ENCODE data around the gene OTUB1. TPM values are rescaled to one million over a fixed set of nuclear protein-coding genes. Genes with fewer than 3 reads are reported as not detected.
A peak's percentile ranks its signal among the peaks of the same experiment; 100 is the strongest.

The OTUB1 gene
- total RNA-seq, 1 donor from 2014 or later = 107 TPM

DNA sequence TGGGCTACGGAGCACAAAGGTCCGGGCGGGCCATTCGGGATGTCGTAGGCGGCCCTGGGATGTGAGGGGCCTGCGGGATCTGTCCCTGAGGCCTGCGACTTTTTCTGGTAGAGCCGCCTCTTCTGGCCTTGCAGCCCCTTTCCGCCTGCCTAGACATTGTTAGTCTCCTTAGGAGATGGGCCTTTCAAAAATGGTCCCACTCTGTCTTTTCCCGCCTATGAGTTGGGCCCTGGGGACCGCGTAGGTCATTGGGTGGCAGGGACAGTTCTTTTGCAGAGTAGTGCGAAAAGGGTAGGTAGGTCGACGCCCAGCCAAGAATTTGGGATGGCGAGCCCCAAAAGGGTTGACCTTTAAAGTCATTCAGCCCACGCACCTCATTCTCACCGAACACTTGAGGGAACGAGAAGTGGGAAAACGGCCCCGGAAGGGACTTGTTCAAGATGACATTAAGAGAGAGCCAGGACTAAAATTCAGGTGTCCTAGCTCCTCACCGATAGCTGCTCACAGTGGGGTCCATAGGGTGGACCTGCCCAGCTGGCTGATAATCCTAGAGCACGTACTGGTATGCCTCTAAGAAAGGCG is 785 bp downstream of the OTUB1 start:
- H3K4me3 Mint-ChIP-seq (ENCODE audit: low read depth) = peak overlapping the region; percentile 76
- H3K27me3 Mint-ChIP-seq (ENCODE audit: low read depth) = no peaks in the 10 kb centered on the region
- H3K36me3 Mint-ChIP-seq (ENCODE audit: low read depth) = peaks cover 46% of the 10 kb centered on the region
- intact Hi-C loops (cut with micrococcal nuclease) = loop anchor here (1.0 kb wide), 2 partner anchors 13 to 26 kb away; partner anchors contain the start of gene COX8A
- H3K27ac Mint-ChIP-seq = peak overlapping the region; percentile 33
- no peak for DNase-seq (ENCODE audit: low spot score)
- H3K4me1 Mint-ChIP-seq (ENCODE audit: low read depth) = peaks cover 18% of the 10 kb centered on the region
- H3K9me3 Mint-ChIP-seq = no peaks in the 10 kb centered on the region

DNA sequence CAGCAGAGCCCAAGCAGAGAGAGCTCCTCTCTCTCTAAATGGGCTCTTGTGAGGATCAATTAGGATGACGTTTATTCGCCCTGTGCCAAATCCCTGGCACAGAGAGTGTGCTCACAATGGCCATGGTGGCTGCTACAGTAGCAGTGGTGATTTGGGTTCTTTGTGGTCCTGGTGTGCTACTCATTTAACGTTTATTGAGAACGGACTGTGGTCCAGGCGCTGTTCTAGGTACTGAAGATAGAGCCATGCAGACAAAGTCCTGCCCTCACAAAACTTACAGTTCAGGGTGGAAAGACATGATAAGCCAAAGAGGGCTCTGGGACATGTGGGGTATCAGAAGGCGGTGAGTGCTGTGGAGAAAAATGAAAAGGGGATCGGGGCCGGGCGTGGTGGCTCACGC is 5.3 kb downstream of the OTUB1 start:
- no peak overlapping the region for H3K4me3 Mint-ChIP-seq (ENCODE audit: low read depth)
- no peak for DNase-seq (ENCODE audit: low spot score)
- H3K36me3 Mint-ChIP-seq (ENCODE audit: low read depth) = peaks cover 67% of the 10 kb centered on the region
- H3K27me3 Mint-ChIP-seq (ENCODE audit: low read depth) = no peaks in the 10 kb centered on the region
- no peak overlapping the region for H3K27ac Mint-ChIP-seq
- H3K9me3 Mint-ChIP-seq = no peaks in the 10 kb centered on the region
- intact Hi-C loops (cut with micrococcal nuclease) = no loop called here
- peaks cover 12% of the 10 kb centered on the region for H3K4me1 Mint-ChIP-seq (ENCODE audit: low read depth)

DNA sequence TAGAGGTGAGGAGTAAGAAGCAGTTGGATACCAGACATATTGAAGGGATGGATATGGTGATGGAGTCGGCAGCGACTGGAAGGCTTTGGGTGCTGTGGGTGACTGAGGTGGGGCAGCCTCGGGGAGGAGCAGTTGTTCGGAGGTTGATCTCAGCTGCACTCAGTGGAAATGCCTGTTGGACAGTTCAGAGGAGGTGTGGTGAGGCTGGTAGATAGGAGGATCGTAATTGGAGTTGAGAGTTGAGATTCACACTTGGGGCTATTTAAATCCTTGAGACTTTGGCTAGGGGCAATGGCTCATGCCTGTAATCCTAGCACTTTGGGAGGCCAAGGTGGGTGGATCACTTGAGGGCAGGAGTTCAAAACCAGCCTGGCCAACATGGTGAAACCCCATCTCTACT is 6.9 kb downstream of the OTUB1 start:
- Mint-ChIP-seq H3K9me3 (no peaks in the 10 kb centered on the region), H3K36me3 (ENCODE audit: low read depth) (peaks cover 71% of the 10 kb centered on the region), H3K4me3 (ENCODE audit: low read depth) (no peak overlapping the region), H3K4me1 (ENCODE audit: low read depth) (peaks cover 6% of the 10 kb centered on the region), H3K27me3 (ENCODE audit: low read depth) (no peaks in the 10 kb centered on the region), H3K27ac (no peak overlapping the region)
- no peak for DNase-seq (ENCODE audit: low spot score)
- intact Hi-C loops (cut with micrococcal nuclease) = no loop called here

- Mint-ChIP-seq H3K9me3 (no peaks in the 10 kb centered on the region), H3K36me3 (ENCODE audit: low read depth) (peaks cover 67% of the 10 kb centered on the region), H3K27ac (no peak overlapping the region), H3K27me3 (ENCODE audit: low read depth) (no peaks in the 10 kb centered on the region), H3K4me3 (ENCODE audit: low read depth) (no peak overlapping the region), H3K4me1 (ENCODE audit: low read depth) (peaks cover 3% of the 10 kb centered on the region)
- intact Hi-C loops (cut with micrococcal nuclease) = no loop called here
- no peak for DNase-seq (ENCODE audit: low spot score)
Measured at GRCh38 chr11:63993993-63994392, 7.8 kb downstream of the OTUB1 start.

DNA sequence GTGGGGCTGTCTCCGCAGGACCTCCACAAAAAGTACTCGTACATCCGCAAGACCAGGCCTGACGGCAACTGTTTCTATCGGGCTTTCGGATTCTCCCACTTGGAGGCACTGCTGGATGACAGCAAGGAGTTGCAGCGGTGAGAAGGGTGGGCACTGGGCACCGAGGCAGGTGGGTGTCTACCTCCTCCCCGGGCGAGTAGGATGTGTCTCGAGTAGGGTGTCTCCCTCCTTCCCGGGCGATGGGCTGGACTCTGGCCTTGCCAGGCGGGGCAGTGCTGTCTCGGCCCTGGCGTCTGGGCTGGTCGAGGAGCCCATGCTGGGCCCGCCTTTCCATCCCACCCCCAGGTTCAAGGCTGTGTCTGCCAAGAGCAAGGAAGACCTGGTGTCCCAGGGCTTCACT is 10.3 kb downstream of the OTUB1 start:
- Mint-ChIP-seq H3K27ac (no peak overlapping the region), H3K9me3 (no peaks in the 10 kb centered on the region), H3K4me3 (ENCODE audit: low read depth) (no peak overlapping the region), H3K27me3 (ENCODE audit: low read depth) (peaks cover 2% of the 10 kb centered on the region), H3K4me1 (ENCODE audit: low read depth) (peaks cover 5% of the 10 kb centered on the region), H3K36me3 (ENCODE audit: low read depth) (peaks cover 47% of the 10 kb centered on the region)
- intact Hi-C loops (cut with micrococcal nuclease) = no loop called here
- no peak for DNase-seq (ENCODE audit: low spot score)

DNA sequence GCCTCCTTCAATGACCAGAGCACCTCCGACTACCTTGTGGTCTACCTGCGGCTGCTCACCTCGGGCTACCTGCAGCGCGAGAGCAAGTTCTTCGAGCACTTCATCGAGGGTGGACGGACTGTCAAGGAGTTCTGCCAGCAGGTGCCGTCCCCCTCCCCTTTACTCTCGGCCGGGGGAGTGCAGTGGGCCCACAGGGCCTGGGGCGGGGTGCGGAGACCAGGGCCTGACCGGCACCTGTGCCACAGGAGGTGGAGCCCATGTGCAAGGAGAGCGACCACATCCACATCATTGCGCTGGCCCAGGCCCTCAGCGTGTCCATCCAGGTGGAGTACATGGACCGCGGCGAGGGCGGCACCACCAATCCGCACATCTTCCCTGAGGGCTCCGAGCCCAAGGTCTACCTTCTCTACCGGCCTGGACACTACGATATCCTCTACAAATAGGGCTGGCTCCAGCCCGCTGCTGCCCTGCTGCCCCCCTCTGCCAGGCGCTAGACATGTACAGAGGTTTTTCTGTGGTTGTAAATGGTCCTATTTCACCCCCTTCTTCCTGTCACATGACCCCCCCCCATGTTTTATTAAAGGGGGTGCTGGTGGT is 11.0 kb downstream of the OTUB1 start:
- no peak overlapping the region for H3K27ac Mint-ChIP-seq
- H3K9me3 Mint-ChIP-seq = no peaks in the 10 kb centered on the region
- H3K27me3 Mint-ChIP-seq (ENCODE audit: low read depth) = peaks cover 2% of the 10 kb centered on the region
- H3K36me3 Mint-ChIP-seq (ENCODE audit: low read depth) = peaks cover 40% of the 10 kb centered on the region
- H3K4me3 Mint-ChIP-seq (ENCODE audit: low read depth) = no peak overlapping the region
- intact Hi-C loops (cut with micrococcal nuclease) = no loop called here
- peaks cover 5% of the 10 kb centered on the region for H3K4me1 Mint-ChIP-seq (ENCODE audit: low read depth)
- DNase-seq (ENCODE audit: low spot score) = no peak

DNA sequence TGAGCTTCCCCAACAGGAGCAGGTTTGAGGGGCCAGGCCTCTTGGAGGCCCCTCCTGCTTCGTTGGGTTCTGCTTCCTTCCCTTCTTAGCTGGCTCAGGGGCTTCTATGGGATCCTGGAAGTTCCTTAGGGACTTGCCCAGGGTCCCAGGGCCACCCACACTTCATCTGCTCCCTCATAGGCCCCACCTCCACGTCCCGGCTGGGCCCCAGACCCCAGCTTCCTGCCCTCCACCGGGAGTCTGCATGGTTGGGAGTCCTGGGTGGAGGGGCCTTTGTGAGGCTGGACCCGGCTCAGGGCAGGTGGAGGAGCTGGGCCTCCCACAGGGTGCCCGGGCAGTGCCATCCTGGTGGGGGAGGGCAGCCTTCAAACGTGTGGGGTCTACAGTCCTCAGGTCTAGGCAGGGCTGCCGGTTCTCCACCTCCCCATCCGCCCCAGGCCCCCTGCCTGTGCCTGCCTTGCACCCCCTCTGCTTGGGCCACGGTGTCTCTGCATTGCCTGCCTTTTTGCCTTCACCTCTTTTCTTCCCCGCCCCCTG is 11.6 kb downstream of the OTUB1 start:
- intact Hi-C loops (cut with micrococcal nuclease) = no loop called here

GRCh38 chr11:63998558-63999348 is 12.5 kb downstream of the OTUB1 start:
- no peaks in the 10 kb centered on the region for H3K9me3 Mint-ChIP-seq
- intact Hi-C loops (cut with micrococcal nuclease) = no loop called here
- no peak overlapping the region for H3K27ac Mint-ChIP-seq
- DNase-seq (ENCODE audit: low spot score) = no peak
- peaks cover 2% of the 10 kb centered on the region for H3K27me3 Mint-ChIP-seq (ENCODE audit: low read depth)
- H3K4me1 Mint-ChIP-seq (ENCODE audit: low read depth) = peaks cover 4% of the 10 kb centered on the region
- H3K36me3 Mint-ChIP-seq (ENCODE audit: low read depth) = peaks cover 33% of the 10 kb centered on the region
- no peak overlapping the region for H3K4me3 Mint-ChIP-seq (ENCODE audit: low read depth)

More for the DNA sequence above, 11.6 kb downstream of the OTUB1 start:
- peaks cover 2% of the 10 kb centered on the region for H3K27me3 Mint-ChIP-seq (ENCODE audit: low read depth)
- H3K9me3 Mint-ChIP-seq = no peaks in the 10 kb centered on the region
- H3K4me3 Mint-ChIP-seq (ENCODE audit: low read depth) = no peak overlapping the region
- DNase-seq (ENCODE audit: low spot score) = no peak
- H3K4me1 Mint-ChIP-seq (ENCODE audit: low read depth) = peaks cover 5% of the 10 kb centered on the region
- no peak overlapping the region for H3K27ac Mint-ChIP-seq
- H3K36me3 Mint-ChIP-seq (ENCODE audit: low read depth) = peaks cover 39% of the 10 kb centered on the region

- Mint-ChIP-seq H3K4me1 (ENCODE audit: low read depth) (peaks cover 2% of the 10 kb centered on the region), H3K4me3 (ENCODE audit: low read depth) (no peak overlapping the region), H3K9me3 (no peaks in the 10 kb centered on the region), H3K27ac (no peak overlapping the region), H3K36me3 (ENCODE audit: low read depth) (peaks cover 29% of the 10 kb centered on the region), H3K27me3 (ENCODE audit: low read depth) (peaks cover 2% of the 10 kb centered on the region)
- intact Hi-C loops (cut with micrococcal nuclease) = loop anchor here (1.0 kb wide), 1 partner anchor 149 kb away; no protein-coding TSS in a partner anchor
- DNase-seq (ENCODE audit: low spot score) = peak; percentile 37
Measured at GRCh38 chr11:63999349-64000025, 13.2 kb downstream of the OTUB1 start.

- DNase-seq (ENCODE audit: low spot score) = peak; percentile 73
- peaks cover 2% of the 10 kb centered on the region for H3K4me1 Mint-ChIP-seq (ENCODE audit: low read depth)
- H3K9me3 Mint-ChIP-seq = no peaks in the 10 kb centered on the region
- H3K4me3 Mint-ChIP-seq (ENCODE audit: low read depth) = no peak overlapping the region
- intact Hi-C loops (cut with micrococcal nuclease) = loop anchor here (1.0 kb wide), 1 partner anchor 148 kb away; no protein-coding TSS in a partner anchor
- peaks cover 2% of the 10 kb centered on the region for H3K27me3 Mint-ChIP-seq (ENCODE audit: low read depth)
- H3K27ac Mint-ChIP-seq = no peak overlapping the region
- peaks cover 22% of the 10 kb centered on the region for H3K36me3 Mint-ChIP-seq (ENCODE audit: low read depth)
Measured at GRCh38 chr11:64000026-64000739, 13.9 kb downstream of the OTUB1 start.

DNA sequence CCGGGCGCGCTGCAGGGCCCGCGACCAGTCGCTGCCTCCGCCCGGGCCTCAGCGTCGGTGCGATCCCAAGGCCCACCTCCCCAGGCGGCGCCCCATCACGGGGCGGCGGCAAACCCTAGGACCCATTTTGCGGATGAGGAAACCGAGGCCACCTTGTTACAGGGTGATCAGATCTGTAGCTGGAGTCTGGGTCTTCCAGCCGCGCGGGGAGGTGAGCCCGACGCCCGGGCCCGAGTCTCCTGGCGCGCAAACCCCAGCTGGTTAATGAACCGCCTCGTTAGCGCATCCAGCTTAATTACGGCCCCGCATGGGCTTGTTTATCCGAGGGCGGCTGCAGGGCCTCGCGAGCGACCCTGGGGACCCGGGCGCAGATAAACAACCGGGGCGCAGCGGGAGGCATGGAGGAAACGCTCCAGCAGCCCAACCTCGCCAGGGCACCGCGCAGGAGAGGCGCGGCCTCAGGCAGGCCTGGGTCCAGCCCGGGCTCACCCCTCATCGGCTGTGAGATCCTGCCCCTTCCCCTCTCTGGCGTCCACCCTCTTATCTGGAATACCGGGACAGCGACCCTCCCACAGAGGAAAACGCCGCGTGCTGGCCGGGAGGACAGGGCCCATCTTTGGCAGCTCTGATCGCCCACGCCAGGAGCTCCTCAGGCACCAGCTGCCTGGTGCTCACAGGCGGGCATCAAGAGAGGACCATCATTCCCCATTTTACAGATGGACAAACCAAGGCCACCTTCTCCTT is 14.7 kb downstream of the OTUB1 start:
- Mint-ChIP-seq H3K27ac (no peak overlapping the region), H3K4me1 (ENCODE audit: low read depth) (peaks cover 2% of the 10 kb centered on the region), H3K9me3 (no peaks in the 10 kb centered on the region), H3K4me3 (ENCODE audit: low read depth) (peak overlapping the region; percentile 43), H3K27me3 (ENCODE audit: low read depth) (peaks cover 2% of the 10 kb centered on the region), H3K36me3 (ENCODE audit: low read depth) (peaks cover 14% of the 10 kb centered on the region)
- intact Hi-C loops (cut with micrococcal nuclease) = loop anchor here (1.0 kb wide), 1 partner anchor 147 kb away; no protein-coding TSS in a partner anchor
- no peak for DNase-seq (ENCODE audit: low spot score)
